DND-41 (cell line): Measurements from ENCODE around the gene NPY2R.

Experiments
- ATAC-seq: fragments of 200-7000 bp; cut with Tn5 transposase; 3 replicates; pipeline ENCODE4 v1.9.1; 2021; ENCODE audit warnings: low read depth; ENCODE audit not compliant: insufficient read depth
- DNase-seq: peaks from one replicate; pipeline ENCODE4 v3.0.0-alpha.2; 2020
- H2AFZ ChIP-seq: 2 replicates; pipeline ENCODE4 v1.6.0; 2012; ENCODE audit warnings: low read depth, low read length
- H3K27ac ChIP-seq: 2 replicates; pipeline ENCODE4 v1.5.1; 2012; ENCODE audit warnings: low read length, inconsistent platforms
- H3K27me3 ChIP-seq: fragments of 200-600 bp; sonication (generic); 2 replicates; pipeline ENCODE4 v1.6.0; 2012; ENCODE audit warnings: low read length, mild to moderate bottlenecking, inconsistent platforms; ENCODE audit not compliant: insufficient read depth, poor library complexity
- H3K36me3 ChIP-seq: 2 replicates; pipeline ENCODE4 v1.5.1; 2012; ENCODE audit warnings: low read length, inconsistent platforms; ENCODE audit not compliant: insufficient read depth
- H3K4me1 ChIP-seq: 2 replicates; pipeline ENCODE4 v1.5.1; 2012; ENCODE audit warnings: mild to moderate bottlenecking, low read length; ENCODE audit not compliant: insufficient read depth
- H3K4me2 ChIP-seq: 2 replicates; pipeline ENCODE4 v1.6.0; 2012; ENCODE audit warnings: mild to moderate bottlenecking, moderate library complexity, low read length, inconsistent platforms; ENCODE audit not compliant: insufficient read depth
- H3K4me3 ChIP-seq, 2 experiments: fragments of 200-600 bp in 1 of 2; shearing (Covaris generic) in 1 of 2; 2 replicates each; pipeline ENCODE4 v1.5.1; 2012 to 2016; ENCODE audit warnings: inconsistent platforms in 2 of 2, low read length in 2 of 2, mild to moderate bottlenecking in 2 of 2, low read depth in 1 of 2, moderate library complexity in 1 of 2
- H3K79me2 ChIP-seq: 2 replicates; pipeline ENCODE4 v1.6.0; 2012; ENCODE audit warnings: low read length, inconsistent platforms; ENCODE audit not compliant: insufficient read depth
- H3K9ac ChIP-seq: 2 replicates; pipeline ENCODE4 v1.6.0; 2012; ENCODE audit warnings: low read depth, mild to moderate bottlenecking, inconsistent platforms, low read length, moderate library complexity
- H3K9me3 ChIP-seq: 2 replicates; pipeline ENCODE4 v1.5.1; 2012; ENCODE audit warnings: low read length, moderate library complexity, mild to moderate bottlenecking, inconsistent platforms; ENCODE audit not compliant: insufficient read depth, severe bottlenecking
- H4K20me1 ChIP-seq: 2 replicates; pipeline ENCODE4 v1.6.0; 2012; ENCODE audit warnings: low read length; ENCODE audit not compliant: insufficient read depth
- CTCF ChIP-seq: IDR thresholded peaks from 2 replicates; pipeline ENCODE4 v1.5.1; 2012; ENCODE audit warnings: borderline replicate concordance, low read length, moderate library complexity, mild to moderate bottlenecking; ENCODE audit not compliant: poor library complexity, severe bottlenecking; ENCODE audit errors: extremely low read depth
- EZH2 ChIP-seq: IDR thresholded peaks from 3 replicates; pipeline ENCODE4 v1.6.1; 2012; ENCODE audit warnings: borderline replicate concordance, low read depth, mild to moderate bottlenecking, moderate library complexity, low read length, inconsistent platforms; ENCODE audit not compliant: severe bottlenecking

Gene NPY2R

DNA sequence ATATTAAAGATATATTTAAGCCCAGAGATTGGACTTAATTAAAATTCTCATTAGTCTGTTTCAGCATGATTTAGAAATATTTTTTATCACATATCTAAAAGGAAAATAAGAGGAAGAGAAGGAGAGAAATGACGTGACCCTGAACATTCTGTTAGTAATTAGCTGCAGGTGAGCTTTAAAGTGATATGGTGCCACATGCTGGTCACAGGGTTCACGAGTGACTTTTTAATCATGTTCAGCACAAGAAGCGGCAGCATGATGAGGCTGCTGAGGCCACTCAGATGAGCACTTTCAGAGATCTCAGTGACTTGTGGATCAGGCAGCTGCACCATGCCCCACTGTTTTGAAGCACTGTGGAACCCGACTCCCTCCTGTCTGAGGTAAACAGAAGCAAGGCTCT is 37.9 kb upstream of the NPY2R start:
- Histone ChIP-seq H3K27ac (no peak overlapping the region), H3K27me3 (no peaks in the 10 kb centered on the region), H2AFZ (no peak overlapping the region), H3K36me3 (no peaks in the 10 kb centered on the region), H3K4me3 (no peak overlapping the region), H3K4me1 (no peaks in the 10 kb centered on the region), H4K20me1 (no peaks in the 10 kb centered on the region), H3K9ac (no peak overlapping the region), H3K79me2 (no peaks in the 10 kb centered on the region), H3K4me2 (no peak overlapping the region), H3K9me3 (no peaks in the 10 kb centered on the region)
- ATAC-seq = no peak
- TF ChIP-seq EZH2 = no peak
- no peak for TF ChIP-seq CTCF
- DNase-seq = no peak

- H3K4me2 ChIP-seq = no peak overlapping the region
- no peak overlapping the region for H3K9ac ChIP-seq
- H3K27me3 ChIP-seq = no peaks in the 10 kb centered on the region
- H2AFZ ChIP-seq = no peak overlapping the region
- no peaks in the 10 kb centered on the region for H3K79me2 ChIP-seq
- H3K4me3 ChIP-seq = no peak overlapping the region
- no peaks in the 10 kb centered on the region for H3K36me3 ChIP-seq
- H3K4me1 ChIP-seq = no peaks in the 10 kb centered on the region
- DNase-seq (no peak), ATAC-seq (no peak)
- no peaks in the 10 kb centered on the region for H3K9me3 ChIP-seq
- H4K20me1 ChIP-seq = no peaks in the 10 kb centered on the region
- no peak overlapping the region for H3K27ac ChIP-seq
- TF ChIP-seq EZH2 = no peak
- no peak for TF ChIP-seq CTCF
Observed at GRCh38 chr4:155173371-155173770, 35.1 kb upstream of the NPY2R start.

GRCh38 chr4:155174668-155175067 is 33.8 kb upstream of the NPY2R start:
- no peak overlapping the region for H3K9ac ChIP-seq
- H3K27me3 ChIP-seq = no peaks in the 10 kb centered on the region
- no peaks in the 10 kb centered on the region for H3K9me3 ChIP-seq
- H3K4me1 ChIP-seq = no peaks in the 10 kb centered on the region
- H3K4me3 ChIP-seq = no peak overlapping the region
- TF ChIP-seq CTCF (no peak), EZH2 (no peak)
- no peak overlapping the region for H3K4me2 ChIP-seq
- H2AFZ ChIP-seq = no peak overlapping the region
- no peaks in the 10 kb centered on the region for H3K79me2 ChIP-seq
- H4K20me1 ChIP-seq = no peaks in the 10 kb centered on the region
- H3K36me3 ChIP-seq = no peaks in the 10 kb centered on the region
- ATAC-seq (no peak), DNase-seq (no peak)
- H3K27ac ChIP-seq = no peak overlapping the region

DNA sequence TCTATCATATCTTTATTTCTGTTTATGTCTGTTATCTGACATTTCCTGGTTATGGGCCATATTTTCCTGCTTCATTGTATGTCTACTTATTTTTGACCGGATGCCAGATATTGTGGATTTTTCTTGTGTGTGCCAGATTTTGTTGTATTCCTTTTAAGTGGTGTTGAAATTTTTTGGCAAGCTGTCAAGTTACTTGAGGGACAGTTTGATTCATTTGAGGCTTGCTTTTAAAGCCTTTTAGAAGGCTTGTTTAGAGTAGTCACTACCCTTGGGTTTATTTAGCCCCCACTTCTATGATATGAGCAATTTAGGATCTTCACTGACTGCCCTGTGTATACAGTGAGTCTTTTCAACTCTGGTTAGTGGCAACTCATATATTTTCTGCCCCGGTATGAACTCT is 29.2 kb upstream of the NPY2R start:
- no peaks in the 10 kb centered on the region for H3K36me3 ChIP-seq
- H4K20me1 ChIP-seq = no peaks in the 10 kb centered on the region
- H3K4me3 ChIP-seq = no peak overlapping the region
- ATAC-seq (no peak), DNase-seq (no peak)
- TF ChIP-seq EZH2 (no peak), CTCF (no peak)
- H3K4me2 ChIP-seq = no peak overlapping the region
- H3K27me3 ChIP-seq = no peaks in the 10 kb centered on the region
- no peaks in the 10 kb centered on the region for H3K79me2 ChIP-seq
- H3K27ac ChIP-seq = no peak overlapping the region
- H3K4me1 ChIP-seq = no peaks in the 10 kb centered on the region
- H2AFZ ChIP-seq = no peak overlapping the region
- H3K9ac ChIP-seq = no peak overlapping the region
- H3K9me3 ChIP-seq = no peaks in the 10 kb centered on the region
